Chondrocyte (in vitro differentiated cells): ENCODE data around the gene RANBP3. TPM values are rescaled to one million over a fixed set of nuclear protein-coding genes. Genes with fewer than 3 reads are reported as not detected.

ENCODE experiments used
- DNase-seq: peaks from one replicate; pipeline ENCODE4 v3.0.0; 2021; ENCODE audit warnings: mixed read lengths, low spot score
- H3K27ac Mint-ChIP-seq: one replicate; pipeline ENCODE4 v1.8.0; 2021; ENCODE audit warnings: mild to moderate bottlenecking, moderate library complexity, mixed read lengths; ENCODE audit not compliant: unreplicated experiment
- H3K27me3 Mint-ChIP-seq: 2 replicates; pipeline ENCODE4 v1.8.0; 2021; ENCODE audit warnings: low read depth, mixed read lengths
- H3K36me3 Mint-ChIP-seq: 2 replicates; pipeline ENCODE4 v1.8.0; 2021; ENCODE audit warnings: low read depth, mixed read lengths
- H3K4me1 Mint-ChIP-seq: 2 replicates; pipeline ENCODE4 v1.8.0; 2021; ENCODE audit warnings: low read depth, mild to moderate bottlenecking, mixed read lengths
- H3K4me3 Mint-ChIP-seq: one replicate; pipeline ENCODE4 v1.8.0; 2021; ENCODE audit warnings: mild to moderate bottlenecking, moderate library complexity, mixed read lengths; ENCODE audit not compliant: unreplicated experiment
- H3K9me3 Mint-ChIP-seq: 2 replicates; pipeline ENCODE4 v1.8.0; 2021; ENCODE audit warnings: low read depth, mixed read lengths
- CTCF ChIP-seq: fragments of 200-600 bp; sonication (generic); IDR thresholded peaks from 2 replicates; pipeline ENCODE4 v1.5.0; 2021; ENCODE audit warnings: antibody characterized with exemption, mild to moderate bottlenecking, moderate library complexity
- total RNA-seq: library from RNA; stranded (reverse); gene quantifications from 3 replicates; pipeline ENCODE4 v1.2.1, GENCODE V29; 2021

RANBP3 gene
- total RNA-seq, 1 donor from 2014 or later, result 53.5 TPM

- H3K27ac Mint-ChIP-seq, result no peak overlapping the region
These were observed 95.4 kb downstream of the RANBP3 start for GRCh38 chr19:5882421-5882968.

DNA sequence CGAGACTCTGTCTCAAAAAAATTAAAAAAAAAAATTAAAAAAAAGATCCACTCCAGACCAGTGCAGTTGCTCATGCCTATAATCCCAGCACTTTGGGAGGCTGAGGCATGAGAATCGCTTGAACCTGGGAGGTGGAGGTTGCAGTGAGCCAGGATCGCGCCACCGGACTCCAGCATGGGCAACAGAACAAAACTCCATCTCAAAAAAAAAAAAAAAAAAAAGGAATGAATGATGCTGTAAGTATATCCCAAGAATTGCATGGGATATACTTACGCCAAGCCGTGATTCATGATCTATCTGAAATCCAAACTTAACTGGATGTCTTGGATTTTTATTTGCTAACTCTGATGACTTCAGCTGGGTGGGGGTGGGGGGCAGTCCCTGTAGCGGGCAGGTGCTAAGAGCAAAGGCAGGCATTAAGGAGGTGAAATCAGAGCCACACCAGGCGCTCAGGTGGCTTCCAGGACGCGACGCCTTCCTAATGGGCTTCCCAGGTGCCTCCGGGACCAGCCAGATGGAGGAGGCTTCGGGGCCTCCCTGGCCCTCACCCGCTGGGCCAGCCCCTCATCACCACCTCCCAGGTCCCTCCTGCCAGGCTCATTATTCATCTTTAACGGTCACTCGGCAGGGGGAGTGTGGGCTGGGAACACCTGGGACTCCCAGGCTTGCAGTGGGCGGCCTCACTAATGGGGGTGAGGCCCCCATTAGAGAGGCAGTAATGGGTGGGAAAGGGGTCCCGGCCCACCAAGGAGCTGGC, 96.2 kb downstream of the RANBP3 start:
- Mint-ChIP-seq H3K4me3 (no peak overlapping the region), H3K4me1 (peaks cover 18% of the 10 kb centered on the region), H3K27ac (no peak overlapping the region), H3K27me3 (no peaks in the 10 kb centered on the region), H3K36me3 (no peaks in the 10 kb centered on the region), H3K9me3 (no peaks in the 10 kb centered on the region)
- no peak for TF ChIP-seq CTCF
- no peak for DNase-seq

More at GRCh38 chr19:5882421-5882968, 95.4 kb downstream of the RANBP3 start:
- H3K36me3 Mint-ChIP-seq, result no peaks in the 10 kb centered on the region
- TF ChIP-seq CTCF, result no peak
- no peak overlapping the region for H3K4me3 Mint-ChIP-seq
- H3K4me1 Mint-ChIP-seq, result peaks cover 18% of the 10 kb centered on the region
- H3K27me3 Mint-ChIP-seq, result no peaks in the 10 kb centered on the region
- no peaks in the 10 kb centered on the region for H3K9me3 Mint-ChIP-seq
- DNase-seq, result no peak

DNA sequence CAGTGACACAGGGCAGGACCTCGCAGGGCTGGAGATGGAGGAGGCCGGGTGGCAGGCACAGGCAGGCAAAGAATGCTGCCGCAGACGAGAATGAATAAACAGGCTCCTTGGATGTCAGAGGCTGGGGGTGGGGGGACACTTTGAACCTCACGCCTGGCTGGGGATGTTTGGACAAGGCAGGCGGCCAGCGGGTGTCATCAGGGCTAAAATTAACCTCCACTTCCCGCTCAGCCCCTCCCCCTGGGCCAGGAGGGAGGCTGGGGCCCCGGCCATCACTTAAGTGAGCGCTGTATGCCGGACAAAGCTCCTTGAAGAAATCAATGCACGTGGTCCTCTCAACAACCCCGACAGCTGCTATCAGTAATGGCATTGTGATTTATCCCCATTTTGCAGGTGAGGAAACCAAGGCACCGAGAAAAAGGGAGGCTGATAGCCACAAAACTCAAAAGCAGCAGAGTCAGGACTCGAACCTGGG, 97.3 kb downstream of the RANBP3 start:
- DNase-seq, result no peak

GRCh38 chr19:5880196-5880595, 97.7 kb downstream of the RANBP3 start:
- DNase-seq, result no peak
- H3K9me3 Mint-ChIP-seq, result no peaks in the 10 kb centered on the region
- TF ChIP-seq CTCF, result no peak
- no peak overlapping the region for H3K4me3 Mint-ChIP-seq
- H3K4me1 Mint-ChIP-seq, result peaks cover 18% of the 10 kb centered on the region
- H3K36me3 Mint-ChIP-seq, result no peaks in the 10 kb centered on the region
- no peaks in the 10 kb centered on the region for H3K27me3 Mint-ChIP-seq
- no peak overlapping the region for H3K27ac Mint-ChIP-seq

More for the DNA sequence above, 97.3 kb downstream of the RANBP3 start:
- no peaks in the 10 kb centered on the region for H3K27me3 Mint-ChIP-seq
- H3K4me3 Mint-ChIP-seq, result no peak overlapping the region
- TF ChIP-seq CTCF, result no peak
- H3K27ac Mint-ChIP-seq, result no peak overlapping the region
- H3K4me1 Mint-ChIP-seq, result peaks cover 18% of the 10 kb centered on the region
- H3K36me3 Mint-ChIP-seq, result no peaks in the 10 kb centered on the region
- H3K9me3 Mint-ChIP-seq, result no peaks in the 10 kb centered on the region

DNA sequence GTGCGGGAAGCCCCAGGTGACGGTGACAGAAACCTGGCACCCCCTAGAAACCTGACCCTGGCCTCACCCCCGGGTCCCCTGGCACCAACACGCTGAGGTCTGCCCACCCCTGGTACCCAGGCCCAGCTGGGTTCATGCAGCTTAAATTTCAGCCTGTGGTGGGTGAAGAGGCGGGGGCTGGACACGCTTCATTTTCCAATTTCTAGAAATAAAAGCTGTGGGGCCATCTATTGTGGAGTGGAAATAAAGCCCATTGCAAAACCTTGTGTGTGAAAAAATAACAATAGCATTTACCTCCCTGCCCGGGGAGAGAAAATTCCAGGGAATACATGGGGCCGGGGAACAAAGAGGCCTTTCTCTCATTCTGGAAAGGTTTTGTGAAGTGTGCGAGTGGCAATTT, 100.1 kb downstream of the RANBP3 start:
- Mint-ChIP-seq H3K4me3 (no peak overlapping the region), H3K4me1 (peaks cover 13% of the 10 kb centered on the region)

More for the DNA sequence above, 100.1 kb downstream of the RANBP3 start:
- Mint-ChIP-seq H3K27ac (no peak overlapping the region), H3K27me3 (no peaks in the 10 kb centered on the region), H3K36me3 (no peaks in the 10 kb centered on the region), H3K9me3 (no peaks in the 10 kb centered on the region)
- DNase-seq, result no peak
- TF ChIP-seq CTCF, result no peak
